BLaER1 treated with 17β-estradiol and CSF1 and Interleukin-3, amounts not matched to agents 10 nM and 100 nM (cell line): ENCODE results near the gene PRF1.
A peak's percentile ranks its signal among the peaks of the same experiment; 100 is the strongest.

Experiments
- H3K27ac ChIP-seq, 11 experiments: shearing (Covaris generic); formaldehyde crosslinking; 2 replicates each; pipeline ENCODE4 v1.8.1; 2022
- H3K27me3 ChIP-seq, 11 experiments: shearing (Covaris generic); formaldehyde crosslinking; 2 replicates each; pipeline ENCODE4 v1.8.1; 2022
- H3K36me3 ChIP-seq, 11 experiments: shearing (Covaris generic); formaldehyde crosslinking; 2 replicates each; pipeline ENCODE4 v1.8.1; 2022
- H3K4me1 ChIP-seq, 10 experiments: shearing (Covaris generic); formaldehyde crosslinking; 2 replicates each; pipeline ENCODE4 v1.8.1; 2022
- H3K4me2 ChIP-seq, 11 experiments: shearing (Covaris generic); formaldehyde crosslinking; 2 replicates each; pipeline ENCODE4 v1.8.1; 2022
- H3K4me3 ChIP-seq, 10 experiments: shearing (Covaris generic); formaldehyde crosslinking; 2 replicates each; pipeline ENCODE4 v1.8.1; 2022
- H3K9ac ChIP-seq, 11 experiments: shearing (Covaris generic); formaldehyde crosslinking; 2 replicates each; pipeline ENCODE4 v1.8.1; 2022
- H3K9me3 ChIP-seq, 11 experiments: shearing (Covaris generic); formaldehyde crosslinking; replicated peaks in 1 of 11; 2 replicates each; pipeline ENCODE4 v1.8.1; 2022
- H4K20me1 ChIP-seq, 11 experiments: shearing (Covaris generic); formaldehyde crosslinking; 2 replicates each; pipeline ENCODE4 v1.8.1; 2022
- Cebpa-rat ChIP-seq, 11 experiments: shearing (Covaris generic); IDR thresholded peaks; 2 replicates each; pipeline ENCODE4 v1.8.1; 2022

PRF1 gene

GRCh38 chr10:70607936-70608335 is 5.4 kb upstream of the PRF1 start:
- Histone ChIP-seq H3K27me3 (no peaks in the 10 kb centered on the region), H3K4me2 (no peak overlapping the region), H3K4me3 (no peak overlapping the region), H3K27ac (no peak overlapping the region), H3K36me3 (no peaks in the 10 kb centered on the region), H3K4me1 (peaks cover 5 to 15% (median 8%) of the 10 kb centered on the region in 10 experiments), H3K9me3 (no peaks in the 10 kb centered on the region), H3K9ac (no peak overlapping the region), H4K20me1 (no peaks in the 10 kb centered on the region)
- TF ChIP-seq Cebpa-rat (IDR thresholded peaks at IDR 0.05) = no peak

- Histone ChIP-seq H3K4me1 (peaks cover 12 to 25% (median 20%) of the 10 kb centered on the region in 10 experiments), H3K27me3 (no peaks in the 10 kb centered on the region), H4K20me1 (no peaks in the 10 kb centered on the region), H3K36me3 (no peaks in the 10 kb centered on the region), H3K27ac (no peak overlapping the region), H3K4me3 (no peak overlapping the region), H3K4me2 (peak overlapping the region in 2 of 11 experiments; percentile 0 to 19; a peak in 2 of 22 replicates), H3K9ac (no peak overlapping the region), H3K9me3 (no peaks in the 10 kb centered on the region)
- no peak for TF ChIP-seq Cebpa-rat (IDR thresholded peaks at IDR 0.05)
These were observed 2.6 kb upstream of the PRF1 start for GRCh38 chr10:70605161-70605560.

GRCh38 chr10:70604106-70604505 is 1.6 kb upstream of the PRF1 start:
- no peak overlapping the region for H3K4me3 ChIP-seq
- no peaks in the 10 kb centered on the region for H3K36me3 ChIP-seq
- H3K4me2 ChIP-seq = no peak overlapping the region
- no peaks in the 10 kb centered on the region for H4K20me1 ChIP-seq
- peaks cover 12 to 29% (median 22%) of the 10 kb centered on the region in 10 experiments for H3K4me1 ChIP-seq
- no peaks in the 10 kb centered on the region for H3K9me3 ChIP-seq
- no peak for TF ChIP-seq Cebpa-rat (IDR thresholded peaks at IDR 0.05)
- no peak overlapping the region for H3K27ac ChIP-seq
- H3K27me3 ChIP-seq = no peaks in the 10 kb centered on the region
- no peak overlapping the region for H3K9ac ChIP-seq

GRCh38 chr10:70603449-70603801 is 884 bp upstream of the PRF1 start:
- Histone ChIP-seq H3K4me1 (peaks cover 12 to 36% (median 28%) of the 10 kb centered on the region in 10 experiments), H3K9me3 (no peaks in the 10 kb centered on the region), H3K4me2 (peak overlapping the region; percentile 40 to 82 (median 69); a peak in 19 of 22 replicates), H4K20me1 (no peaks in the 10 kb centered on the region), H3K36me3 (no peaks in the 10 kb centered on the region), H3K4me3 (no peak overlapping the region), H3K9ac (no peak overlapping the region), H3K27me3 (no peaks in the 10 kb centered on the region), H3K27ac (peak overlapping the region in 5 of 11 experiments; percentile 22 to 54 (median 36); a peak in 4 of 22 replicates)
- no peak for TF ChIP-seq Cebpa-rat (IDR thresholded peaks at IDR 0.05)

- Histone ChIP-seq H3K27ac (peak overlapping the region in 2 of 11 experiments; percentile 19 to 48; a peak in 2 of 22 replicates), H3K9ac (no peak overlapping the region), H3K9me3 (no peaks in the 10 kb centered on the region), H3K4me1 (peaks cover 12 to 38% (median 30%) of the 10 kb centered on the region in 10 experiments), H3K4me2 (peak overlapping the region in 9 of 11 experiments; percentile 57 to 82 (median 71); a peak in 15 of 22 replicates), H3K4me3 (no peak overlapping the region), H4K20me1 (no peaks in the 10 kb centered on the region), H3K36me3 (no peaks in the 10 kb centered on the region), H3K27me3 (no peaks in the 10 kb centered on the region)
- TF ChIP-seq Cebpa-rat (IDR thresholded peaks at IDR 0.05) = no peak
These were observed 795 bp downstream of the PRF1 start for GRCh38 chr10:70601746-70602145.

- H3K27ac ChIP-seq = no peak overlapping the region
- peaks cover 12 to 41% (median 31%) of the 10 kb centered on the region in 10 experiments for H3K4me1 ChIP-seq
- TF ChIP-seq Cebpa-rat (IDR thresholded peaks at IDR 0.05) = no peak
- H3K4me3 ChIP-seq = no peak overlapping the region
- no peaks in the 10 kb centered on the region for H3K9me3 ChIP-seq
- no peaks in the 10 kb centered on the region for H4K20me1 ChIP-seq
- no peaks in the 10 kb centered on the region for H3K27me3 ChIP-seq
- H3K36me3 ChIP-seq = no peaks in the 10 kb centered on the region
- H3K9ac ChIP-seq = no peak overlapping the region
- no peak overlapping the region for H3K4me2 ChIP-seq
These were observed 1.8 kb downstream of the PRF1 start for GRCh38 chr10:70600512-70601395.

GRCh38 chr10:70599791-70600190 is 2.8 kb downstream of the PRF1 start:
- Histone ChIP-seq H3K36me3 (no peaks in the 10 kb centered on the region), H4K20me1 (no peaks in the 10 kb centered on the region), H3K9ac (no peak overlapping the region), H3K4me3 (no peak overlapping the region), H3K4me1 (peaks cover 12 to 41% (median 33%) of the 10 kb centered on the region in 10 experiments; a peak in 19 of 20 replicates), H3K4me2 (no peak overlapping the region), H3K9me3 (no peaks in the 10 kb centered on the region), H3K27ac (no peak overlapping the region), H3K27me3 (no peaks in the 10 kb centered on the region)
- TF ChIP-seq Cebpa-rat (IDR thresholded peaks at IDR 0.05) = no peak

- Histone ChIP-seq H3K27ac (no peak overlapping the region), H3K36me3 (no peaks in the 10 kb centered on the region), H3K27me3 (no peaks in the 10 kb centered on the region), H3K4me1 (peaks cover 11 to 41% (median 34%) of the 10 kb centered on the region in 10 experiments; a peak in 18 of 20 replicates), H3K9ac (peak overlapping the region in 2 of 11 experiments; percentile 23 to 37; a peak in 3 of 22 replicates), H3K4me3 (no peak overlapping the region), H4K20me1 (no peaks in the 10 kb centered on the region), H3K9me3 (no peaks in the 10 kb centered on the region), H3K4me2 (peak overlapping the region in 7 of 11 experiments; percentile 17 to 62 (median 57); a peak in 13 of 22 replicates)
- no peak for TF ChIP-seq Cebpa-rat (IDR thresholded peaks at IDR 0.05)
These were observed 3.2 kb downstream of the PRF1 start for GRCh38 chr10:70599319-70599718.

- no peaks in the 10 kb centered on the region for H3K9me3 ChIP-seq
- H3K4me2 ChIP-seq = peak overlapping the region in 7 of 11 experiments; percentile 17 to 62 (median 57); a peak in 13 of 22 replicates
- peaks cover 11 to 45% (median 35%) of the 10 kb centered on the region in 10 experiments; a peak in 18 of 20 replicates for H3K4me1 ChIP-seq
- H3K27ac ChIP-seq = no peak overlapping the region
- no peaks in the 10 kb centered on the region for H3K36me3 ChIP-seq
- no peaks in the 10 kb centered on the region for H3K27me3 ChIP-seq
- H4K20me1 ChIP-seq = peaks cover 0 to 4% (median 0%) of the 10 kb centered on the region in 11 experiments; a peak in 1 of 22 replicates
- no peak overlapping the region for H3K4me3 ChIP-seq
- no peak for TF ChIP-seq Cebpa-rat (IDR thresholded peaks at IDR 0.05)
- peak overlapping the region in 2 of 11 experiments; percentile 23 to 37; a peak in 3 of 22 replicates for H3K9ac ChIP-seq
These were observed 3.7 kb downstream of the PRF1 start for GRCh38 chr10:70598857-70599295.
